HG02981 (cell line): ENCODE data around the gene PHF19.

ENCODE experiments used
- ATAC-seq: cut with Tn5 transposase; IDR thresholded peaks from one replicate; pipeline ENCODE4 v1.9.1; 2021; ENCODE audit warnings: mild to moderate bottlenecking, moderate library complexity; ENCODE audit not compliant: unreplicated experiment

Gene PHF19

GRCh38 chr9:120818595-120818994, 58.4 kb downstream of the PHF19 start:
- no peak for ATAC-seq

- no peak for ATAC-seq
These were observed 61.9 kb downstream of the PHF19 start for GRCh38 chr9:120815075-120815474.

- ATAC-seq, result no peak
These were observed 68.1 kb downstream of the PHF19 start for GRCh38 chr9:120808931-120809330.

- ATAC-seq, result no peak
These were observed 69.2 kb downstream of the PHF19 start for GRCh38 chr9:120807607-120808379.
